H9 (cell line): ENCODE data around the gene FSIP1. TPM values are rescaled to one million over a fixed set of nuclear protein-coding genes. Genes with fewer than 3 reads are reported as not detected.

Source experiments
- DNase-seq: peaks from one replicate; pipeline ENCODE4 v3.0.0-alpha.2; 2017
- H2AFZ ChIP-seq: one replicate; pipeline ENCODE4 v1.6.1; 2013; ENCODE audit warnings: mild to moderate bottlenecking, low read length, control low read depth, moderate library complexity
- H2AK5ac ChIP-seq: 2 replicates; pipeline ENCODE4 v1.6.1; 2013; ENCODE audit warnings: low read length, control low read depth, mixed read lengths; ENCODE audit not compliant: insufficient read length
- H2BK120ac ChIP-seq: one replicate; pipeline ENCODE4 v1.6.1; 2013; ENCODE audit warnings: low read depth, mild to moderate bottlenecking, low read length, control low read depth, inconsistent platforms; ENCODE audit not compliant: poor library complexity, severe bottlenecking
- H2BK12ac ChIP-seq: 2 replicates; pipeline ENCODE4 v1.6.1; 2013; ENCODE audit warnings: low read length, control low read depth, mixed read lengths, low read depth; ENCODE audit not compliant: insufficient read length
- H2BK15ac ChIP-seq: 2 replicates; pipeline ENCODE4 v1.6.1; 2013; ENCODE audit warnings: low read depth, low read length, control low read depth
- H2BK20ac ChIP-seq: one replicate; pipeline ENCODE4 v1.6.1; 2013; ENCODE audit warnings: low read depth, mild to moderate bottlenecking, low read length, control low read depth, inconsistent platforms; ENCODE audit not compliant: poor library complexity, severe bottlenecking
- H2BK5ac ChIP-seq: 2 replicates; pipeline ENCODE4 v1.6.1; 2013; ENCODE audit warnings: low read length, control low read depth, mixed read lengths; ENCODE audit not compliant: insufficient read length
- H3K14ac ChIP-seq: 2 replicates; pipeline ENCODE4 v1.6.1; 2013; ENCODE audit warnings: low read length, control low read depth; ENCODE audit not compliant: insufficient read depth
- H3K18ac ChIP-seq: 2 replicates; pipeline ENCODE4 v1.6.1; 2013; ENCODE audit warnings: low read depth, mild to moderate bottlenecking, mixed read lengths, low read length, control low read depth; ENCODE audit not compliant: insufficient read length
- H3K23ac ChIP-seq: 2 replicates; pipeline ENCODE4 v1.6.1; 2013; ENCODE audit warnings: low read length, control low read depth, mixed read lengths, low read depth; ENCODE audit not compliant: insufficient read length
- H3K23me2 ChIP-seq: 2 replicates; pipeline ENCODE4 v1.6.1; 2013; ENCODE audit warnings: low read depth, mild to moderate bottlenecking, mixed read lengths, low read length, control low read depth; ENCODE audit not compliant: insufficient read length, poor library complexity, severe bottlenecking
- H3K27ac ChIP-seq: 2 replicates; pipeline ENCODE4 v1.5.1; 2013; ENCODE audit warnings: low read length, control low read depth, mixed read lengths, low read depth; ENCODE audit not compliant: insufficient read length
- H3K27me3 ChIP-seq: 2 replicates; pipeline ENCODE4 v1.6.1; 2013; ENCODE audit warnings: low read length, control low read depth, inconsistent platforms; ENCODE audit not compliant: insufficient read depth
- H3K4ac ChIP-seq: 2 replicates; pipeline ENCODE4 v1.6.1; 2013; ENCODE audit warnings: low read depth, mild to moderate bottlenecking, control low read depth, inconsistent platforms, low read length, moderate library complexity
- H3K4me1 ChIP-seq: 2 replicates; pipeline ENCODE4 v1.6.1; 2013; ENCODE audit warnings: low read length, control low read depth, inconsistent platforms; ENCODE audit not compliant: insufficient read depth
- H3K4me2 ChIP-seq: 2 replicates; pipeline ENCODE4 v1.6.1; 2013; ENCODE audit warnings: low read length, control low read depth, mixed read lengths; ENCODE audit not compliant: insufficient read length, insufficient read depth
- H3K56ac ChIP-seq: 2 replicates; pipeline ENCODE4 v1.6.1; 2013; ENCODE audit warnings: low read depth, mild to moderate bottlenecking, mixed read lengths, low read length, control low read depth; ENCODE audit not compliant: insufficient read length
- H3K79me1 ChIP-seq: 2 replicates; pipeline ENCODE4 v1.6.1; 2013; ENCODE audit warnings: low read depth, mild to moderate bottlenecking, moderate library complexity, low read length, control low read depth, inconsistent platforms; ENCODE audit not compliant: insufficient read depth, poor library complexity, severe bottlenecking
- H3K79me2 ChIP-seq: 2 replicates; pipeline ENCODE4 v1.6.1; 2013; ENCODE audit warnings: low read length, control low read depth, inconsistent platforms; ENCODE audit not compliant: insufficient read depth
- H3K9ac ChIP-seq: 2 replicates; pipeline ENCODE4 v1.6.1; 2013; ENCODE audit warnings: low read length, control low read depth, mixed read lengths; ENCODE audit not compliant: insufficient read length; ENCODE audit errors: extremely low read depth
- H3K9me3 ChIP-seq: one replicate; pipeline ENCODE4 v1.6.1; 2013; ENCODE audit warnings: low read depth, low read length, inconsistent platforms; ENCODE audit not compliant: control insufficient read depth
- H3T11ph ChIP-seq: one replicate; pipeline ENCODE4 v1.6.1; 2013; ENCODE audit warnings: mild to moderate bottlenecking, low read length, control low read depth, inconsistent platforms
- H4K20me1 ChIP-seq: one replicate; pipeline ENCODE4 v1.6.1; 2013; ENCODE audit not compliant: control insufficient read depth, insufficient read length, insufficient read depth
- H4K5ac ChIP-seq: 2 replicates; pipeline ENCODE4 v1.6.1; 2013; ENCODE audit warnings: low read depth, mild to moderate bottlenecking, mixed read lengths, low read length, control low read depth; ENCODE audit not compliant: insufficient read length
- H4K8ac ChIP-seq: replicated peaks from 2 replicates; pipeline ENCODE4 v1.6.1; 2013; ENCODE audit warnings: low read length, control low read depth, mixed read lengths, low read depth; ENCODE audit not compliant: insufficient read length
- H4K91ac ChIP-seq: 2 replicates; pipeline ENCODE4 v1.6.1; 2013; ENCODE audit warnings: low read depth, mild to moderate bottlenecking, moderate library complexity, mixed read lengths, low read length, control low read depth; ENCODE audit not compliant: insufficient read length
- H3K27ac Mint-ChIP-seq, 3 experiments: 2 replicates in 2 of 3; 3 replicates in 1 of 3; pipeline ENCODE4 v1.8.0; 2020 to 2021; ENCODE audit warnings: mixed read lengths in 3 of 3, mild to moderate bottlenecking in 1 of 3, moderate library complexity in 1 of 3
- H3K27me3 Mint-ChIP-seq: 2 replicates; pipeline ENCODE4 v1.8.0; 2021; ENCODE audit warnings: low read depth, mild to moderate bottlenecking, moderate library complexity, mixed read lengths
- H3K36me3 Mint-ChIP-seq, 3 experiments: 2 replicates in 2 of 3; 3 replicates in 1 of 3; pipeline ENCODE4 v1.8.0; 2020 to 2021; ENCODE audit warnings: low read depth in 3 of 3, mixed read lengths in 3 of 3; ENCODE audit not compliant: insufficient read depth in 1 of 3
- H3K4me1 Mint-ChIP-seq, 2 experiments: 2 replicates each; pipeline ENCODE4 v1.8.0; 2020; ENCODE audit warnings: mixed read lengths in 2 of 2
- H3K4me3 Mint-ChIP-seq, 2 experiments: 2 replicates in 1 of 2; 3 replicates in 1 of 2; pipeline ENCODE4 v1.8.0; 2020 to 2021; ENCODE audit warnings: mild to moderate bottlenecking in 2 of 2, mixed read lengths in 2 of 2, moderate library complexity in 1 of 2
- H3K9me3 Mint-ChIP-seq, 2 experiments: 2 replicates in 1 of 2; 3 replicates in 1 of 2; pipeline ENCODE4 v1.8.0; 2020; ENCODE audit warnings: mild to moderate bottlenecking in 2 of 2, mixed read lengths in 2 of 2, moderate library complexity in 1 of 2
- CTCF ChIP-seq: fragments of 200-600 bp; sonication (generic); conservative IDR thresholded peaks from 3 replicates; pipeline ENCODE4 v1.8.0; 2021; ENCODE audit warnings: antibody characterized with exemption, mild to moderate bottlenecking
- WGBS: extraction: QIAGEN DNeasy Blood & Tissue Kit; methylation state at CpG from one replicate; pipeline ENCODE4 v1.1.7; 2013; ENCODE audit warnings: missing lambda C conversion rate, low lambda C conversion rate, mixed read lengths; ENCODE audit not compliant: insufficient read length; ENCODE audit errors: extremely low coverage; 5-methylcytosine and 5-hydroxymethylcytosine counted together
- long read RNA-seq: library from polyadenylated mRNA; unstranded; transcript quantifications from one replicate; pipeline ENCODE4 v2.0.0, GENCODE V29; 2020
- total RNA-seq: library from RNA; stranded (reverse); gene quantifications from 2 replicates; pipeline ENCODE4 v1.2.1, GENCODE V29; 2021

FSIP1 gene
- total RNA-seq, result 0.64 and 0.96 TPM in 2 replicates
- long read RNA-seq, partial matches to known transcripts, result 268 of 273 reads
- long read RNA-seq, other reads (novel, unspliced or antisense), result 5 of 273 reads

DNA sequence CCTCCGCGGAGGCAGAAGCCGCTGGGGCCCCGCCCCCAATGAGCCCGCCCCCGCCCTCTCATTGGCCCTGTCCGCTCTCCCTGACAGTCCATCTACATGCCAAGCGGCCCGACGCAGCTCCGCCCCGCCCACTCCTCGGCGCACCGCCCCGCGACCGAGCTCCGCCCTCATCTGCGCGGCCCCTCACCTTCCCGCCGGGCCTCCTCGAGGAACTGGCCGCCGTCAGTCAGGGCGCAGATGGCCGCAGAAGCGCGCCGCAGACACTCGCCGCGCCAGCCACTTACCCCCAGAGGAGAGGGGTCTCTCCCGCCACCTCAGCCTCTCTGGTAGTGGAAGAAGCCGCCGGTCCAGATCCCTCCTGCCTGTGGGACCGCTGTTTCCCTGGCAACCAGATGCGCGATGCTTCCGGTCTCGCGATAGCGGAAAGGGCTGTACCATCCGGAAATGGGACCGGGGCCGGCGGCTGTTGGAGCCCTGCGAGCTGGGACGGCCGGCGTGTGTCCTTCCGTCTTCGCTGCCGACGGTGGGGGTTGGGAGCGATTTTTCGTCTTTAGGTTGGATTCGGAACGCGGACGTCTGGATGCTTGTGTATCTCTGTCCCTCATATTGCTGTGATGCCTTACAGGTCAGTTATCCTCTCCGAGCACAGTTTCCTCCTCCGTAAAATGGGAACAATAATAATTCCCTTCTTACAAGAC, at the start of gene FSIP1:
TSS of gene FSIP1 (minus strand) at position 401 of the 698 bp plus-strand sequence. CDS start 6,317 bp downstream, outside the sequence.
- Histone ChIP-seq H3K27ac (no peak within 1 kb of the TSS), H4K5ac (no peak within 1 kb of the TSS), H3K27me3 (no peaks in the 10 kb centered on the region), H2BK15ac (no peak within 1 kb of the TSS), H2BK5ac (no peak within 1 kb of the TSS), H3K79me1 (no peaks in the 10 kb centered on the region), H3K23ac (no peak within 1 kb of the TSS), H4K91ac (no peak within 1 kb of the TSS), H3T11ph (no peak within 1 kb of the TSS), H2BK20ac (no peak within 1 kb of the TSS), H3K79me2 (no peaks in the 10 kb centered on the region; the same call in 1 of the 2 replicates), H3K9ac (peak within 1 kb of the TSS; percentile 95), H2AK5ac (no peak within 1 kb of the TSS), H2BK120ac (no peak within 1 kb of the TSS), H3K9me3 (no peaks in the 10 kb centered on the region), H4K20me1 (no peaks in the 10 kb centered on the region), H3K14ac (peak within 1 kb of the TSS; percentile 36; the same call in 1 of the 2 replicates), H3K4ac (no peak within 1 kb of the TSS), H2AFZ (peak within 1 kb of the TSS; percentile 27), H4K8ac (no peak within 1 kb of the TSS), H3K23me2 (peaks cover 8% of the 10 kb centered on the region), H3K56ac (no peak within 1 kb of the TSS), H3K4me2 (peak within 1 kb of the TSS; percentile 92), H2BK12ac (no peak within 1 kb of the TSS), H3K4me1 (peaks cover 13% of the 10 kb centered on the region), H3K18ac (peak within 1 kb of the TSS; percentile 63)
- Mint-ChIP-seq H3K36me3 (no peaks in the 10 kb centered on the region), H3K9me3 (no peaks in the 10 kb centered on the region; a peak in 1 of 5 replicates), H3K4me3 (peak within 1 kb of the TSS; percentile 84 to 92), H3K27ac (peak within 1 kb of the TSS; percentile 83 to 98 (median 93); a peak in 6 of 7 replicates), H3K4me1 (peaks cover 49 to 54% of the 10 kb centered on the region in 2 experiments), H3K27me3 (no peaks in the 10 kb centered on the region)
- no CpG with 5 or more reads among the region's 64 CpGs for WGBS
- DNase-seq, result peak; percentile 98
- no peak for TF ChIP-seq CTCF
